Measurements from ENCODE around the gene SP4.

- TF ChIP-seq EP300 (IDR thresholded peaks at IDR 0.05) (no peak), POLR2A (IDR thresholded peaks at IDR 0.05; ENCODE audit: low read depth) (no peak)
- TF ChIP-seq, protein P1, sequence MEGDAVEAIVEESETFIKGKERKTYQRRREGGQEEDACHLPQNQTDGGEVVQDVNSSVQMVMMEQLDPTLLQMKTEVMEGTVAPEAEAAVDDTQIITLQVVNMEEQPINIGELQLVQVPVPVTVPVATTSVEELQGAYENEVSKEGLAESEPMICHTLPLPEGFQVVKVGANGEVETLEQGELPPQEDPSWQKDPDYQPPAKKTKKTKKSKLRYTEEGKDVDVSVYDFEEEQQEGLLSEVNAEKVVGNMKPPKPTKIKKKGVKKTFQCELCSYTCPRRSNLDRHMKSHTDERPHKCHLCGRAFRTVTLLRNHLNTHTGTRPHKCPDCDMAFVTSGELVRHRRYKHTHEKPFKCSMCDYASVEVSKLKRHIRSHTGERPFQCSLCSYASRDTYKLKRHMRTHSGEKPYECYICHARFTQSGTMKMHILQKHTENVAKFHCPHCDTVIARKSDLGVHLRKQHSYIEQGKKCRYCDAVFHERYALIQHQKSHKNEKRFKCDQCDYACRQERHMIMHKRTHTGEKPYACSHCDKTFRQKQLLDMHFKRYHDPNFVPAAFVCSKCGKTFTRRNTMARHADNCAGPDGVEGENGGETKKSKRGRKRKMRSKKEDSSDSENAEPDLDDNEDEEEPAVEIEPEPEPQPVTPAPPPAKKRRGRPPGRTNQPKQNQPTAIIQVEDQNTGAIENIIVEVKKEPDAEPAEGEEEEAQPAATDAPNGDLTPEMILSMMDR (IDR thresholded peaks at IDR 0.05): no peak
Observed at GRCh38 chr7:21550076-21550475, 122.2 kb downstream of the SP4 start.

Data from esophagus muscularis mucosa (tissue), 4 donors.